Skin epidermis (tissue), 12 donors: Measurements from ENCODE around the gene PTPN22.
"Not testable (repeated sequence)": the region's sequence is repeated elsewhere in the genome, so short reads cannot be mapped to it uniquely, and the experiment has no call there.

Experiments
- H3K27ac ChIP-seq, 21 experiments: fragments of 200-600 bp; sonication (generic) in 11 of 21; one replicate each; pipeline ENCODE4 v1.5.0; 2020; ENCODE audit warnings: mild to moderate bottlenecking in 3 of 21, inconsistent platforms in 2 of 21, moderate library complexity in 2 of 21
- H3K4me3 ChIP-seq, 7 experiments: fragments of 200-600 bp; sonication (generic) in 2 of 7; one replicate each; pipeline ENCODE4 v1.5.0; 2020; ENCODE audit warnings: inconsistent platforms in 2 of 7, mild to moderate bottlenecking in 2 of 7, moderate library complexity in 1 of 7

PTPN22 gene

GRCh38 chr1:113855630-113856400 lies 15.7 kb downstream of the PTPN22 start:
- Histone ChIP-seq H3K4me3 (no peak overlapping the region), H3K27ac (no peak overlapping the region)

- Histone ChIP-seq H3K4me3 (no peak overlapping the region), H3K27ac (no peak overlapping the region)
Measured at GRCh38 chr1:113854234-113854633, 17.3 kb downstream of the PTPN22 start.

DNA sequence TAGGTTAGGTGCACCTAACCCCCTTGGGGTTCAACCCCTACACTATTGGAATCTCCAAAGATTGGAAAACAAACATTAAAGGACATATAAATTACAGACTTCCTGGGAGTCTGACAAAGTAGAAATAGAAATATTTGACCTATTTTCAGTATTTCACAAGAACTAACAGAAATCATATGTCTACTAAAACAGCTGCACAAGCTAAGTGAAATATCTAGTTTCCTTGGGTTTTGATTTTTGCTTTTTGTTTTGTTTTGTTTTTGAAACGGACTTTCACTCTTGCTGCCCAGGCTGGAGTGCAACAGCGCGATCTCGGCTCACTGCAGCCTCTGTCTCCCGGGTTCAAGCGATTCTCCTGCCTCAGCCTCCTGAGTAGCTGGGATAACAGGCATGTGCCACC lies 18.8 kb downstream of the PTPN22 start:
- peak overlapping the region in 1 of 21 experiments; percentile 33 for H3K27ac ChIP-seq
- not testable (repeated sequence) for H3K4me3 ChIP-seq

DNA sequence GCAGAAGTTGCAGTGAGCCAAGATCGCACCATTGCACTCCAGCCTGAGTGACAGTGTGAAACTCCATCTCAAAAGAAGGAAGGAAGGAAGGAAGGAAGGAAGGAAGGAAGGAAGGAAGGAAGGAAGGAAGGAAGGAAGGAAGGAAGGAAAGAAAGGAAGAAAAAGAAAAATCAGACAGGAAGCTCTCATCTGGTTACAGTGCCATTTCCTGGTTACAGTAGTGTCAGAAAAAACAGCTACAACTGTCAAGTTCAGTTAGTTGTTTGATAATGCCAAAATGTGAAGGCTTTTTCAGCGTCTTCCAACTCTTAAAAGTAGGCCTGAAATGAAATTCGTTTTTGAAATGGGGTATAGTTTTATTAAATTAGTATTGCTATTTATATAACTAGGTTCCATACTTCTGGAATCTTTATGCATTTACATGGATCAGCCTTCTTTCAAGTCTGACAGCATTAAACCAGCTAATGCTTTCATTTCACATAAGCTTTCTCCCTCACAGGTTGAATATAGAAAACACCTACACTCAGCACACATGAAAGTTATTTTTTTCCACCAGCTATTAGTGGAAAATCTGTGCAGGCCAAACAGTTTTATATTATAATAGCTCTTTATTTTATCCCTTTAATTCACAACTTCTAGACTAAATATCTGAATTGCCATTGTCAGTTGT lies 21.2 kb downstream of the PTPN22 start:
- H3K4me3 ChIP-seq = no peak overlapping the region
- H3K27ac ChIP-seq = no peak overlapping the region

GRCh38 chr1:113849072-113849471 lies 22.4 kb downstream of the PTPN22 start:
- Histone ChIP-seq H3K27ac (no peak overlapping the region), H3K4me3 (no peak overlapping the region)

DNA sequence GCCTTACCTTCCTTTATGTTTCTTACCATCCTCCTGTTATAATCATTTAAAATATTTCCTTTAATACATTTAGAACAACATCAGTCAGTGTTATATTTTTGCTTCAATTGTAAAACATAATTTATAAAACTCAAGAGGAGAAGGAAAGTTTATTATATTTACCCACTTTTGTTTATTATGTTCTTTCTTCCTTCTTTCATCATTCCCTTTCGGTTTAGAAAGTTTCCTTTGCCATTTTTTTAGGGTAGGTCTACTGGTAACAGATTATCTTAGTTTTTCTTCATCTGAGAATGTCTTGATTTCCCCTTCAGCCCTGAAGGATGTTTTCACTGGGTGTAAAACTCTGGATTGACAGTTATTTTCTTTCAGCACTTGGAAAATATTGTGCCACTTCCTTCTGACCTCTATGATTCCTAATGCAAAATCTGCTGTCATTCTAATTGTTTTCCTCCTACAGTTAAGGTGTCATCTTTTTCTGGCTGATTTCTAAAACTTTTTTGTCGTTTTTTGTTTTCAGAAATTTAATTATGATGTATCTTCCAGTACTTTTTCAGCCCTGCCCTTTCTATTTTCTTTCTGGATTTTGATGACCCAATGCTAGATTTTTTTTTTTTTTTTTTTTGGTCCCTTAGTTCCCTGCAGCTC lies 25.0 kb downstream of the PTPN22 start:
- H3K27ac ChIP-seq = no peak overlapping the region
- no peak overlapping the region for H3K4me3 ChIP-seq

GRCh38 chr1:113836534-113836933 lies 35.0 kb downstream of the PTPN22 start:
- no peak overlapping the region for H3K4me3 ChIP-seq
- H3K27ac ChIP-seq = no peak overlapping the region

DNA sequence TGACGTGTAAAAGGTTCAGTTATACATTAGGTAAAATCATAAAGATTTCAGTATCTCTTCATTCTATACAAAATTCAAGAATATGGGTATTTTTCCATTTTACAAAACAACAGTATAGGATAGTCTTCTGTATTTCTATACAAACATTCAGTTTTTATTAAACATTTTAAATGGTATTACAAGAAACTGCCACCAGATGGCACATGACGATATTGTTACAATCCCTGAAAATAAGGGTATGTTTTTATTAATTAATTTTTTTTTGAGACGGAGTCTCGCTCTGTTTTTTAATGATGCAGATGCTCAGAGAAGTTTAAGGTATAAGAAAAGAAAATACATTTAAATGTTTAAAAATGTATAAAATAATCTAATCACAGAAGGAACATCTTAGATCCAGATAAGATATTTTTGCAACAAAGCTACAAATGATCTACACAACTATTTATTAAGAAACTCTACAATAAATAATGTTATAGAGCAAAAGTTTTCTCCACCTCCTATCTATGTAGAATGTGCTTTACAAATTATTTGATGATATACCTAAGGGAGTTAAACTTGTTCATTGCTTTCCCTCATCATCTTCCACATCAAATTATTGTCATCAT lies 35.7 kb downstream of the PTPN22 start:
- Histone ChIP-seq H3K27ac (no peak overlapping the region), H3K4me3 (no peak overlapping the region)

- no peak overlapping the region for H3K4me3 ChIP-seq
- no peak overlapping the region for H3K27ac ChIP-seq
Measured at GRCh38 chr1:113834716-113835115, 36.8 kb downstream of the PTPN22 start.

DNA sequence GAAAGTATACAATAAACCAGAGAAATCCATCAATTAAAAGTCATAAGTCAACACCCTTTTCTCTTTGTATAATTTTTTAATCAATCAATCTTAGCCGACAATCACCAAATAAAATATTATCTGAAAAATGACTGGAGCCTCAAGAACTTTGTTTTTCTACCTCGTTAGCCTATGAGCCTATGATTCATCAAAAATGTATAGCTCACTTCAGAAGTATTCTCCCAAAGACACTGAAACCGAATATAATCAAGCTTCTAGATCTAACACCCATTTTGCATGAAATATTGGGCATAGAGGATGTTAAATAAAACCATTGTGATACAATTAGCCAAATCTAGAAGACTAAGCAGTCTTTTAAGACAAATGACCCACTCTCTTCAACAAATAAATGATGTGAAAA lies 41.5 kb downstream of the PTPN22 start:
- H3K4me3 ChIP-seq = no peak overlapping the region
- H3K27ac ChIP-seq = no peak overlapping the region

DNA sequence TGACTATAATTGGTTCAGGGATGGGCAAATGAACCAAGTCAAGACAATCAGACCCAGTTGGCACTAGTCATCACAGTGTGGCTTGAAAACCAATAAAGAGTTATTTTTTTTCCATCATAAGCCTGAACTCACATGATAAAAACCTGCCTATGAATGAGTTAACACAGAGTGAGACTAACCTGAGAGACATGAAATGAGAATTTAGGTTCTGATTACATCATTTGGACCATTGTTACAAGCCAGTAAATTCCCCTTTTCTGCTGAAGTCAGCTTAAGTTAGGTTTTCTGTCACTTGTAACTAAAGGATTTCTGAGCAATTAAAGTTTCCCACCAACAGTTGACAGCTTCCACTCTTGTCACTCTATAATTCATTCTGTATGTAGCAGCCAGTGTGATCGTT lies 49.6 kb downstream of the PTPN22 start:
- Histone ChIP-seq H3K4me3 (no peak overlapping the region), H3K27ac (no peak overlapping the region)

GRCh38 chr1:113818578-113818977 lies 52.9 kb downstream of the PTPN22 start:
- Histone ChIP-seq H3K4me3 (no peak overlapping the region), H3K27ac (no peak overlapping the region)

DNA sequence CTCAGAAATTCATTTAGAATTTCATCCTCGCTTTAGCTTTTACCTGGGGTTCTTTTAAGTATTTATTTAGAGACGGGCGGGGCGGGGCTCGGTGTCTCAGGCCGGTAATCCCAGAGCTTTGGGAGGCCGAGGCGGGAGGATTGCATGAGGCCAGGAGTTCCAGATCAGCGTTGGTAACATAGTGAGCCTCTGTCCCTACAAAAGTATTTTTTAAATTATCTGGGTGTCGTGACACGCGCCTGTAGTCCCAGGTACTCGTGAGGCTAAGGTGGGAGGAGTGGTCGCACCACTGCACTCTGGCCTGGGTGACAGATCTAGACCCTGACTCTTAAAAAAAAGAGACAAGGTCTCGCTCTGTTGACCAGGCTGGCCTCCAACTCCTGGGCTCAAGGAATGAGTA lies 58.3 kb downstream of the PTPN22 start:
- no peak overlapping the region for H3K4me3 ChIP-seq
- H3K27ac ChIP-seq = peak overlapping the region in 2 of 21 experiments; percentile 71 to 93

- peak overlapping the region in 20 of 21 experiments; percentile 48 to 97 (median 83) for H3K27ac ChIP-seq
- H3K4me3 ChIP-seq = peak overlapping the region; percentile 6 to 97 (median 82)
Measured at GRCh38 chr1:113812661-113813135, 58.8 kb downstream of the PTPN22 start.

- Histone ChIP-seq H3K4me3 (peak within 1 kb of the TSS; percentile 57 to 97 (median 85)), H3K27ac (peak within 1 kb of the TSS; percentile 63 to 97 (median 93))
Measured at GRCh38 chr1:113811888-113812660, 59.4 kb downstream of the PTPN22 start, which contains the start of gene RSBN1. Gene RSBN1 (minus strand): TSS chr1:113812476. CDS start chr1:113812412, 64 bp downstream.

- peak overlapping the region; percentile 57 to 97 (median 85) for H3K4me3 ChIP-seq
- H3K27ac ChIP-seq = peak overlapping the region; percentile 63 to 97 (median 93)
Measured at GRCh38 chr1:113811156-113811887, 60.2 kb downstream of the PTPN22 start.

DNA sequence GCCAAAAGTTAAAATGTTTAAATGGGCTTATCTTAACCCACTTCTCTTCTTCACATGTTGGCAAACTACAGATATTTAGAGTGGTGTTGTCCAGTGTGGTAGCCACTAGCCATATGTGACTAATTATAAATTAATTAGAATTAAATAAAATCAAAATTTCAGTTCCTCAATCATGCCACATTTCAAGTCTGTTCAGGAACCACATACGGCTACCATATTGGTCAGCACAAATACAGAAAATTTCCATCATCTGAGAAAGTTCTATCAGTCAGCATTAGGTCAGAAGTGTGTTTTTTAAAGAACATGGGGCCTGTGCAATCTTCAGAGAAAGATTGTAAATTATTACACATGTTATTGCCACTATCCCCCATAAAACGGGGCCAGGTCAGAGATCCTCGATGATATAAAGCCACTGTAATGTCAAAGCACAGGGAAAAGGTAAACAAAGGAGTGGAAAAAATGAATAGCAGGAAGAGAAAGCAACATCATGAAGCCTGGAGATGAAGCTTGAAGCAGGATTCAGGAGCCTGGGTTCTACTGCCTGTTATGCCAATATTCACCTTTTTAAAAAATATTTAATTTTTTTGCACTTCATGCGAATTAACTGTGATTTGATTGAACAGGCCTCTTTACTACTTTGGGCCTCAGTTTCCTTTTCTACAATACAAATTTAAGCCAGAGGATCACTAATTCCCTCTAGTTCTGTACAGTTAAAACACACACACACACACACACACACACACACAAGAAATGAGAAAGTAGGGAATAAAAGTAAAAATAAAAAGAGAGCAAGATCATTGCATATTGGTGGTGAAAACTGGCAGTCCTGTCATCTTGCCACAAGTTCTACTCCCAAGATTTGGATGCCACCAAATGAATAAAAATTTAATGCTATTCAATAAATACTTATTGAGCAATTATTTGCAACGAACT lies 61.6 kb downstream of the PTPN22 start:
- H3K27ac ChIP-seq = peak overlapping the region in 3 of 21 experiments; percentile 32 to 96 (median 88)

More for the DNA sequence above, 61.6 kb downstream of the PTPN22 start:
- H3K4me3 ChIP-seq = peak overlapping the region in 5 of 7 experiments; percentile 57 to 93 (median 82)
